Measurements from ENCODE around the gene CYB561D2. TPM values are rescaled to one million over a fixed set of nuclear protein-coding genes. Genes with fewer than 3 reads are reported as not detected.

Gene CYB561D2
- total and polyA plus RNA-seq, 2 donors (not counting 1 experiment from before 2014, with no cell fraction given), result 39.5 to 78.9 TPM

- no peak overlapping the region for H2AFZ ChIP-seq (ENCODE audit: insufficient read depth, low read depth, low read length, poor library complexity, severe bottlenecking)
- peaks cover 0 to 3% (median 0%) of the 10 kb centered on the region in 4 experiments for H3K27me3 ChIP-seq (replicated peaks in 1 of 4; ENCODE audit: control extremely low read depth in 1 of 4, control insufficient read depth in 3 of 4, insufficient read depth in 4 of 4, low read length in 3 of 4)
- no peaks in the 10 kb centered on the region for H4K20me1 ChIP-seq (ENCODE audit: control insufficient read depth, insufficient read depth, low read length, poor library complexity, severe bottlenecking)
- intact Hi-C loops (cut with micrococcal nuclease), result no loop called here
- H3K4me1 ChIP-seq (ENCODE audit: control insufficient read depth in 2 of 2, insufficient read depth in 2 of 2, low read length in 2 of 2), result peaks cover 8 to 10% of the 10 kb centered on the region in 2 donors
- no peak for TF ChIP-seq CTCF (IDR thresholded peaks at IDR 0.05)
- TF ChIP-seq EZH2 (IDR thresholded peaks at IDR 0.05; ENCODE audit: borderline replicate concordance, insufficient read depth, low read depth, low read length, poor library complexity, severe bottlenecking), result no peak
- Mint-ChIP-seq H3K4me1 (peaks cover 9% of the 10 kb centered on the region), H3K9me3 (ENCODE audit: insufficient read depth) (no peaks in the 10 kb centered on the region), H3K4me3 (no peak overlapping the region), H3K27me3 (peaks cover 12% of the 10 kb centered on the region), H3K27ac (no peak overlapping the region)
- no peak overlapping the region for H3K4me2 ChIP-seq (replicated peaks; ENCODE audit: low read depth, low read length, poor library complexity, severe bottlenecking)
- no peak overlapping the region for H3K27ac ChIP-seq (ENCODE audit: low read length in 2 of 2)
- H3K9ac ChIP-seq (ENCODE audit: low read length), result no peak overlapping the region
- WGBS (ENCODE audit: insufficient coverage), result 83% methylated on average over 9 of the region's 14 CpGs
- CTCF ChIA-PET, result no interaction called here
- H3K4me3 ChIP-seq (ENCODE audit: control extremely low read depth in 1 of 5, extremely low read depth in 1 of 5, insufficient read depth in 1 of 5, low read depth in 2 of 5, low read length in 4 of 5), result no peak overlapping the region
- no peaks in the 10 kb centered on the region for H3K36me3 ChIP-seq (replicated peaks in 1 of 2; ENCODE audit: control extremely low read depth in 1 of 2, control insufficient read depth in 1 of 2, extremely low read depth in 1 of 2, insufficient read depth in 2 of 2, low read length in 1 of 2)
- DNase-seq, result no peak
- no peak for ATAC-seq (ENCODE audit: low read depth)
- H3K9me3 ChIP-seq (ENCODE audit: control extremely low read depth in 1 of 3, control insufficient read depth in 2 of 3, insufficient read depth in 1 of 3, low read length in 2 of 3), result no peaks in the 10 kb centered on the region
- H3K79me2 ChIP-seq (ENCODE audit: control insufficient read depth, insufficient read depth, low read length), result no peaks in the 10 kb centered on the region
- POLR2A ChIA-PET, result interaction anchor here (0.7 kb wide), 1 partner anchor 351 kb away, joined by 4 read pairs; no protein-coding TSS in a partner anchor
These were observed 19.9 kb downstream of the CYB561D2 start for GRCh38 chr3:50370594-50370993.

- Mint-ChIP-seq H3K4me1 (peaks cover 3% of the 10 kb centered on the region), H3K9me3 (ENCODE audit: insufficient read depth) (no peaks in the 10 kb centered on the region), H3K4me3 (no peak overlapping the region), H3K27me3 (peaks cover 12% of the 10 kb centered on the region), H3K27ac (no peak overlapping the region)
- ChIA-PET POLR2A (interaction anchor here (0.7 kb wide), 1 partner anchor 351 kb away, joined by 4 read pairs; no protein-coding TSS in a partner anchor), CTCF (no interaction called here)
- H3K9ac ChIP-seq (ENCODE audit: low read length), result no peak overlapping the region
- no peak for DNase-seq
- WGBS (ENCODE audit: insufficient coverage), result 88% methylated on average over 3 of the region's 3 CpGs
- H3K9me3 ChIP-seq (ENCODE audit: control extremely low read depth in 1 of 3, control insufficient read depth in 2 of 3, insufficient read depth in 1 of 3, low read length in 2 of 3), result no peaks in the 10 kb centered on the region
- no peaks in the 10 kb centered on the region for H3K27me3 ChIP-seq (replicated peaks in 1 of 4; ENCODE audit: control extremely low read depth in 1 of 4, control insufficient read depth in 3 of 4, insufficient read depth in 4 of 4, low read length in 3 of 4)
- H2AFZ ChIP-seq (ENCODE audit: insufficient read depth, low read depth, low read length, poor library complexity, severe bottlenecking), result no peak overlapping the region
- H3K36me3 ChIP-seq (replicated peaks in 1 of 2; ENCODE audit: control extremely low read depth in 1 of 2, control insufficient read depth in 1 of 2, extremely low read depth in 1 of 2, insufficient read depth in 2 of 2, low read length in 1 of 2), result no peaks in the 10 kb centered on the region
- peaks cover 2 to 4% of the 10 kb centered on the region in 2 donors for H3K4me1 ChIP-seq (ENCODE audit: control insufficient read depth in 2 of 2, insufficient read depth in 2 of 2, low read length in 2 of 2)
- H3K79me2 ChIP-seq (ENCODE audit: control insufficient read depth, insufficient read depth, low read length), result no peaks in the 10 kb centered on the region
- intact Hi-C loops (cut with micrococcal nuclease), result no loop called here
- no peak overlapping the region for H3K27ac ChIP-seq (ENCODE audit: low read length in 2 of 2)
- ATAC-seq (ENCODE audit: low read depth), result no peak
- TF ChIP-seq EZH2 (IDR thresholded peaks at IDR 0.05; ENCODE audit: borderline replicate concordance, insufficient read depth, low read depth, low read length, poor library complexity, severe bottlenecking) (no peak), CTCF (IDR thresholded peaks at IDR 0.05) (no peak)
- no peak overlapping the region for H3K4me2 ChIP-seq (replicated peaks; ENCODE audit: low read depth, low read length, poor library complexity, severe bottlenecking)
- no peak overlapping the region for H3K4me3 ChIP-seq (ENCODE audit: control extremely low read depth in 1 of 5, extremely low read depth in 1 of 5, insufficient read depth in 1 of 5, low read depth in 2 of 5, low read length in 4 of 5)
- H4K20me1 ChIP-seq (ENCODE audit: control insufficient read depth, insufficient read depth, low read length, poor library complexity, severe bottlenecking), result no peaks in the 10 kb centered on the region
These were observed 20.5 kb downstream of the CYB561D2 start for GRCh38 chr3:50371133-50371685.

Data from B cell (primary cell).